NB4 (cell line): ENCODE data around the gene SKOR1.

Source experiments
- CTCF ChIP-seq: IDR thresholded peaks from one replicate; pipeline ENCODE4 v1.5.1; 2012; ENCODE audit warnings: low read depth, low read length
- MAX ChIP-seq: IDR thresholded peaks from 2 replicates; pipeline ENCODE4 v1.6.1; 2011; ENCODE audit warnings: low read depth, low read length
- MYC ChIP-seq: IDR thresholded peaks from 2 replicates; pipeline ENCODE4 v1.6.1; 2011; ENCODE audit warnings: low read depth, low read length
- POLR2A ChIP-seq: IDR thresholded peaks from 2 replicates; pipeline ENCODE4 v1.6.1; 2011; ENCODE audit warnings: mild to moderate bottlenecking; ENCODE audit not compliant: insufficient read length; ENCODE audit errors: extremely low read depth

GRCh38 chr15:67834581-67835296 lies 9.4 kb downstream of the SKOR1 start:
- TF ChIP-seq CTCF (no peak), POLR2A (no peak), MAX (no peak), MYC (no peak)
